Measurements from ENCODE around the gene MANSC1.

MANSC1 gene

DNA sequence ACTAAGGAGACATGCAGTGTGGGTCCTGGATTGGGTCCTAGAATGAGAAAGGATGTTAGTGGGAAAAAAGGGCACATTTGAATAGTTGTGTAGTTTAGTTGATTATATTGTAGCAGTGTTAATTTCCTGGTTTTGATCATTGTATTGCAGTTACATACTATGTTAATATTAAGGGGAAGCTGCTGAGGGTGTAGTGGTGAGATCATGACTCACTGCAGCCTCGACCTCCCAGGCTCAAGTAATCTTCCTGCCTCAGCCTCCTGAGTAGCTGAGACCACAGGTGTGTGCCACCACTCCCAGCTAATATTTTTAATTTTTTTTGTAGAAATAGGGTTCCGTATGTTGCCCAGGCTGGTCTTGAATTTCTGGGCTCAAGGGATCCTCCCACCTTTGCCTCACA lies 28.6 kb upstream of the MANSC1 start:
- H3K27ac ChIP-seq (ENCODE audit: low read length) = no peak overlapping the region
- H3K4me2 ChIP-seq (ENCODE audit: low read length) = no peak overlapping the region
- H4K20me1 ChIP-seq (ENCODE audit: insufficient read depth, low read length) = no peaks in the 10 kb centered on the region
- H3K27me3 ChIP-seq (ENCODE audit: low read depth, low read length) = no peaks in the 10 kb centered on the region
- H2AFZ ChIP-seq (ENCODE audit: low read depth, low read length) = no peak overlapping the region
- TF ChIP-seq EZH2phosphoT487 (IDR thresholded peaks at IDR 0.05; ENCODE audit: low read depth) = no peak
- TF ChIP-seq, protein P1, sequence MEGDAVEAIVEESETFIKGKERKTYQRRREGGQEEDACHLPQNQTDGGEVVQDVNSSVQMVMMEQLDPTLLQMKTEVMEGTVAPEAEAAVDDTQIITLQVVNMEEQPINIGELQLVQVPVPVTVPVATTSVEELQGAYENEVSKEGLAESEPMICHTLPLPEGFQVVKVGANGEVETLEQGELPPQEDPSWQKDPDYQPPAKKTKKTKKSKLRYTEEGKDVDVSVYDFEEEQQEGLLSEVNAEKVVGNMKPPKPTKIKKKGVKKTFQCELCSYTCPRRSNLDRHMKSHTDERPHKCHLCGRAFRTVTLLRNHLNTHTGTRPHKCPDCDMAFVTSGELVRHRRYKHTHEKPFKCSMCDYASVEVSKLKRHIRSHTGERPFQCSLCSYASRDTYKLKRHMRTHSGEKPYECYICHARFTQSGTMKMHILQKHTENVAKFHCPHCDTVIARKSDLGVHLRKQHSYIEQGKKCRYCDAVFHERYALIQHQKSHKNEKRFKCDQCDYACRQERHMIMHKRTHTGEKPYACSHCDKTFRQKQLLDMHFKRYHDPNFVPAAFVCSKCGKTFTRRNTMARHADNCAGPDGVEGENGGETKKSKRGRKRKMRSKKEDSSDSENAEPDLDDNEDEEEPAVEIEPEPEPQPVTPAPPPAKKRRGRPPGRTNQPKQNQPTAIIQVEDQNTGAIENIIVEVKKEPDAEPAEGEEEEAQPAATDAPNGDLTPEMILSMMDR (IDR thresholded peaks at IDR 0.05; ENCODE audit: low read depth, low read length) = no peak
- no peaks in the 10 kb centered on the region for H3K36me3 ChIP-seq (replicated peaks; ENCODE audit: low read depth, low read length)
- H3K79me2 ChIP-seq (ENCODE audit: low read length) = no peaks in the 10 kb centered on the region
- H3K4me3 ChIP-seq (ENCODE audit: low read length) = no peak overlapping the region
- no peak overlapping the region for H3K9ac ChIP-seq (ENCODE audit: low read length)
- H3K9me3 ChIP-seq (ENCODE audit: insufficient read depth, low read length) = no peaks in the 10 kb centered on the region
- no peaks in the 10 kb centered on the region for H3K4me1 ChIP-seq (ENCODE audit: low read length)

DNA sequence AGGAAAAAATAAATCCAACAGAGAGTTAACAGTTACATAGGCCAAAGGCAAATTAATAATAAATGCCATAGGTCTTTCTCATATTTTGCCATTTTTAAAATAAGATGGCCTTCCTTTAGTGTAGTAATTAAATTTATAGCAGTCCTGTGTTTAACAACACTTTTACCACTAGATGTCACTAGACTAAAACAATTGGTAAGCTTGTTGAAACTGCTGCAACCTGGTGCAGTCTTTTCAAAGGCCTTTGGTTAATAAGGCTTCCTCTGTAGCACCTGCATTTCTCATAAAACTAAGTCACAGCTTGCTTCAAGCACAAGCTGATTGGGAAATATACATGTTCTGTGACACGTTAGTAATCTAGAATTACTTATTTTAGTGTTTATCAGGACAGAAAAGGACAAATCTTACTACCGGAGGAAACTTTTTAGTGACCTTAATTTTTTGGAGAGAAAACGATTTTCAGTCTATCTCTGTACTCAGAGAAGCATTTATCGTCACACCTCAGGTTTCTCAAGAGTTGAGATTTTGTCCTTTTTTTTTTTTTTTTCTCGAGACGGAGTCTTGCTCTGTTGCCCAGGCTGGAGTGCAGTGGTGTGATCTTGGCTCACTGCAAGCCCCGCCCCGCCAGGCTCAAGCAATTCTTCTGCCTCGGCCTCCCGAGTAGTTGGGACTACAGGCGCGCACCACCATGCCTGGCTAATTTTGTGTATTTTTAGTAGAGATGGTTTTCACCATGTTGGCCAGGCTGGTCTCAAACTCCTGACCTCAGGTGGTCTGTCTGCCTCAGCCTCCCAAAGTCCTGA lies 26.8 kb upstream of the MANSC1 start:
- no peaks in the 10 kb centered on the region for H3K79me2 ChIP-seq (ENCODE audit: low read length)
- H4K20me1 ChIP-seq (ENCODE audit: insufficient read depth, low read length) = no peaks in the 10 kb centered on the region
- no peak overlapping the region for H2AFZ ChIP-seq (ENCODE audit: low read depth, low read length)
- H3K36me3 ChIP-seq (replicated peaks; ENCODE audit: low read depth, low read length) = no peaks in the 10 kb centered on the region
- TF ChIP-seq, protein P1 (IDR thresholded peaks at IDR 0.05; ENCODE audit: low read depth, low read length) = peak; percentile 81
- TF ChIP-seq EZH2phosphoT487 (IDR thresholded peaks at IDR 0.05; ENCODE audit: low read depth) = no peak
- H3K4me2 ChIP-seq (ENCODE audit: low read length) = no peak overlapping the region
- H3K4me1 ChIP-seq (ENCODE audit: low read length) = no peaks in the 10 kb centered on the region
- H3K4me3 ChIP-seq (ENCODE audit: low read length) = no peak overlapping the region
- H3K9ac ChIP-seq (ENCODE audit: low read length) = no peak overlapping the region
- no peaks in the 10 kb centered on the region for H3K27me3 ChIP-seq (ENCODE audit: low read depth, low read length)
- H3K9me3 ChIP-seq (ENCODE audit: insufficient read depth, low read length) = no peaks in the 10 kb centered on the region
- no peak overlapping the region for H3K27ac ChIP-seq (ENCODE audit: low read length)

DNA sequence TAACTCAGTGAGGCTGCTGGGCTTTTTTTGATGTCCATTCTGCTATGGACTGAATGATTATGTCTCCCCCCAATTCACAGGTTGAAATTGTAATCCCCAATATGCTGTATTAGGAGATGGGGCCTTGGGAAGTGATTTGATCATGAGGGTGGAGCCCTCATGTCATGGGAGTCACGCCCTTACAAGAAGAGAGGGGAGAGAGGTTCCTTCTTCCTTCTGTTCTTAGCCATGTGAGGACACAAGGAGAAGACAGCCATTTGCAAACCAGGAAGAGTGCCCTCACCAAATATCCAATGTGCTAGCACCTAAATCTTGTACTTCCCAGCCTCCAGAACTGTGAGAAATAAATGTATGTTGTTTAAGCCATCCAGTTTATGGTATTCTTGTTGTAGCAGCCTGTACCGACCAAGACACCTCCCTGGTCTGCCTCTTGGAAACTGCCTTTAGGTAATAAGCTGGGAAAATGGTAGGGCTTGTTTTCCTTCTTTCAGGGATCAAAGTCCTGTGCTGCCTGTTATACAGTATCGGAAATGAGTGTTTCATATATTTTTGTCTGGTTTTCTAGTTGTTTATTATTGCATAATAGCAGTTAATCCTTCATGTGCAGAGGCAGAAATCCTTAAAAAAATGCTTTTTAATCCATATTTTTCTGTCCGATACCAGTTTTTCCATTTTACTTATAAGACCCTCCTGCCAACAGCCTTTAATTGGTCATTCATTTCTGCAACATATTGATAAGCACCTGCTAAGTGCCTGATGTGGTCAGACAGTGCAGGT lies 23.1 kb upstream of the MANSC1 start:
- no peak overlapping the region for H3K4me2 ChIP-seq (ENCODE audit: low read length)
- H3K4me1 ChIP-seq (ENCODE audit: low read length) = no peaks in the 10 kb centered on the region
- H3K9me3 ChIP-seq (ENCODE audit: insufficient read depth, low read length) = no peaks in the 10 kb centered on the region
- H3K79me2 ChIP-seq (ENCODE audit: low read length) = no peaks in the 10 kb centered on the region
- no peak for TF ChIP-seq EZH2phosphoT487 (IDR thresholded peaks at IDR 0.05; ENCODE audit: low read depth)
- TF ChIP-seq, protein P1 (IDR thresholded peaks at IDR 0.05; ENCODE audit: low read depth, low read length) = no peak
- H3K36me3 ChIP-seq (replicated peaks; ENCODE audit: low read depth, low read length) = no peaks in the 10 kb centered on the region
- H4K20me1 ChIP-seq (ENCODE audit: insufficient read depth, low read length) = no peaks in the 10 kb centered on the region
- no peak overlapping the region for H3K4me3 ChIP-seq (ENCODE audit: low read length)
- no peaks in the 10 kb centered on the region for H3K27me3 ChIP-seq (ENCODE audit: low read depth, low read length)
- no peak overlapping the region for H3K9ac ChIP-seq (ENCODE audit: low read length)
- H3K27ac ChIP-seq (ENCODE audit: low read length) = no peak overlapping the region
- H2AFZ ChIP-seq (ENCODE audit: low read depth, low read length) = no peak overlapping the region

DNA sequence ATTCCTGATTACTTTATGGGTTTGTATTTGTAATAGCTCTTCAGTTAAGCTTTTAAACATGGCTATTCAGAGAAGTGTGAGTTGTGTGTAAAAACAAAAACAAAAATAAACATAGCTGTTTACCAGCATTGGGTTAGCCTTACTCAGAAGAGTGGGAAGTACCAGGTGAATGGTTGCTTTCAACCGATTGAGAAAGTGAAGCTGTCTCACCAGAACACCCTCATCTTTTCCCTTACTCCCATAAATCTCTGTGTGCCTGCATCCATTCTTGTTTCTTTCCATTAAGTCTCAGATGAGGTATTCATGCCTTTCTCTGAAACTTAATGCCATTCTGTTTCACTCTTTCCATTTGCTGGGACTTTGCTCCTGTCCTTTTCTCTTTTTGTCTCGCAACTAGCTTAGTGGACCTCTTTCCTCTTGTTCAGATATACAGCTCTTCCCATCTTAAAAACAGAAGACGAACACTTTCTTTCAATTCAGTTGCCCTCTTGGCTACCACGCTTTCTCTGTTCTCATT lies 17.5 kb upstream of the MANSC1 start:
- Histone ChIP-seq H3K79me2 (ENCODE audit: low read length) (no peaks in the 10 kb centered on the region), H3K9me3 (ENCODE audit: insufficient read depth, low read length) (no peaks in the 10 kb centered on the region), H3K9ac (ENCODE audit: low read length) (no peak overlapping the region), H3K36me3 (replicated peaks; ENCODE audit: low read depth, low read length) (no peaks in the 10 kb centered on the region), H3K27me3 (ENCODE audit: low read depth, low read length) (no peaks in the 10 kb centered on the region), H3K4me3 (ENCODE audit: low read length) (no peak overlapping the region), H3K27ac (ENCODE audit: low read length) (no peak overlapping the region), H4K20me1 (ENCODE audit: insufficient read depth, low read length) (no peaks in the 10 kb centered on the region), H2AFZ (ENCODE audit: low read depth, low read length) (no peak overlapping the region), H3K4me1 (ENCODE audit: low read length) (no peaks in the 10 kb centered on the region), H3K4me2 (ENCODE audit: low read length) (no peak overlapping the region)
- TF ChIP-seq, protein P1 (IDR thresholded peaks at IDR 0.05; ENCODE audit: low read depth, low read length) = no peak
- TF ChIP-seq EZH2phosphoT487 (IDR thresholded peaks at IDR 0.05; ENCODE audit: low read depth) = no peak

Data from OCI-LY3 (cell line).